ENCODE measurements around the gene ABI3BP.

ABI3BP gene

GRCh38 chr3:100864471-100865250 lies 128.6 kb downstream of the ABI3BP start:
- no peak overlapping the region for H3K4me3 ChIP-seq (replicated peaks in 1 of 2; ENCODE audit: low read depth in 2 of 2, low read length in 2 of 2)
- no peak for DNase-seq (ENCODE audit: low read depth in 2 of 2)
- no peak for TF ChIP-seq CTCF (IDR thresholded peaks at IDR 0.05; ENCODE audit: low read depth, low read length)

- no peak overlapping the region for H3K4me3 ChIP-seq (replicated peaks in 1 of 2; ENCODE audit: low read depth in 2 of 2, low read length in 2 of 2)
- no peak for TF ChIP-seq CTCF (IDR thresholded peaks at IDR 0.05; ENCODE audit: low read depth, low read length)
- DNase-seq (ENCODE audit: low read depth in 2 of 2): no peak
Observed at GRCh38 chr3:100857863-100858262, 135.4 kb downstream of the ABI3BP start.

GRCh38 chr3:100856821-100857220 lies 136.4 kb downstream of the ABI3BP start:
- H3K4me3 ChIP-seq (replicated peaks in 1 of 2; ENCODE audit: low read depth in 2 of 2, low read length in 2 of 2): no peak overlapping the region

GRCh38 chr3:100852840-100853239 lies 140.4 kb downstream of the ABI3BP start:
- DNase-seq (ENCODE audit: low read depth in 2 of 2): no peak
- H3K4me3 ChIP-seq (replicated peaks in 1 of 2; ENCODE audit: low read depth in 2 of 2, low read length in 2 of 2): no peak overlapping the region
- no peak for TF ChIP-seq CTCF (IDR thresholded peaks at IDR 0.05; ENCODE audit: low read depth, low read length)

More at GRCh38 chr3:100856821-100857220, 136.4 kb downstream of the ABI3BP start:
- DNase-seq (ENCODE audit: low read depth in 2 of 2): no peak
- TF ChIP-seq CTCF (IDR thresholded peaks at IDR 0.05; ENCODE audit: low read depth, low read length): no peak

GRCh38 chr3:100850701-100851100 lies 142.5 kb downstream of the ABI3BP start:
- DNase-seq (ENCODE audit: low read depth in 2 of 2): no peak
- no peak for TF ChIP-seq CTCF (IDR thresholded peaks at IDR 0.05; ENCODE audit: low read depth, low read length)
- H3K4me3 ChIP-seq (replicated peaks in 1 of 2; ENCODE audit: low read depth in 2 of 2, low read length in 2 of 2): no peak overlapping the region

GRCh38 chr3:100850156-100850555 lies 143.1 kb downstream of the ABI3BP start:
- no peak for DNase-seq (ENCODE audit: low read depth in 2 of 2)
- H3K4me3 ChIP-seq (replicated peaks in 1 of 2; ENCODE audit: low read depth in 2 of 2, low read length in 2 of 2): no peak overlapping the region
- TF ChIP-seq CTCF (IDR thresholded peaks at IDR 0.05; ENCODE audit: low read depth, low read length): no peak

Measured in cardiac fibroblast (primary cell).